Dedifferentiated amniotic fluid mesenchymal stem cell (primary cell): ENCODE measurements around the gene CCDC106.

ENCODE experiments used
- DNase-seq: peaks from one replicate; pipeline ENCODE4 v3.0.0-alpha.2; 2016; ENCODE audit errors: extremely low spot score

CCDC106 gene

GRCh38 chr19:55650602-55651230 is 2.7 kb downstream of the CCDC106 start:
- no peak for DNase-seq

GRCh38 chr19:55651236-55651635 is 3.2 kb downstream of the CCDC106 start:
- no peak for DNase-seq

DNA sequence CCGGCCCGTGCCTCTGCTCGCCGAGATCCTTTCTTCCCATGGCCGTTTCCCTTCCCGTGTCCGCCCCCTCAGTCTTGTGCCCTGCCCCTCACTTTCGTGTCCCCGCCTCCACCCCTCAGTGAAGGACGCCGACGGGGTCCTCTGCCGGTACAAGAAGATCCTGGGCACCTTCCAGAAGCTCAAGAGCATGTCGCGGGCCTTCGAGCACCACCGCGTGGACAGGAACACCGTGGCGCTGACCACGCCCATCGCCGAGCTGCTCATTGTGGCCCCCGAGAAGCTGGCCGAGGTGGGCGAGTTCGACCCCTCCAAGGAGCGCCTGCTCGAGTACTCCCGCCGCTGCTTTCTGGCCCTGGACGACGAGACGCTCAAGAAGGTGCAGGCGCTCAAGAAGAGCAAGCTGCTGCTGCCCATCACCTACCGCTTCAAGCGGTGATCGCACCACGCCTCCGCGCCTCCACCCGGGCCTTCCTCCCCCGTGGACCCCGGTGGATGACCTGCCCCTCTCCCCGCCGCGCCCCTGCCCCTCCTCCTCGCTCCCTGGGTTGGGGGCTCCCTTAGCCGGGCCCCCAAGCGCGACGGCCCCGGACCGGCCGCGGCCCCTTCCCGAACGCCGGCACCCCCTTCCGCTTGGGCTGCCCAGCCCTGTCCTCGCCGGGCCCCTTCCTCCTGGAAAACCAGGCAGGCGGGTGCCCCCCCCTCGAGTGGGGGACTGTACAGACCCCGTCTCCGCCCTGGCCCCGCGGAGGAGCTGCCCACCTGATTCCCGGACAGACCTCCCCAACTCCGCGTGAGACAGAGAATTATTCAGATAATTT is 4.5 kb downstream of the CCDC106 start:
- no peak for DNase-seq

GRCh38 chr19:55653651-55654322 is 5.8 kb downstream of the CCDC106 start:
- peak; percentile 97 for DNase-seq

- peak; percentile 100 for DNase-seq
Measured at GRCh38 chr19:55654323-55654867, 6.4 kb downstream of the CCDC106 start.

DNA sequence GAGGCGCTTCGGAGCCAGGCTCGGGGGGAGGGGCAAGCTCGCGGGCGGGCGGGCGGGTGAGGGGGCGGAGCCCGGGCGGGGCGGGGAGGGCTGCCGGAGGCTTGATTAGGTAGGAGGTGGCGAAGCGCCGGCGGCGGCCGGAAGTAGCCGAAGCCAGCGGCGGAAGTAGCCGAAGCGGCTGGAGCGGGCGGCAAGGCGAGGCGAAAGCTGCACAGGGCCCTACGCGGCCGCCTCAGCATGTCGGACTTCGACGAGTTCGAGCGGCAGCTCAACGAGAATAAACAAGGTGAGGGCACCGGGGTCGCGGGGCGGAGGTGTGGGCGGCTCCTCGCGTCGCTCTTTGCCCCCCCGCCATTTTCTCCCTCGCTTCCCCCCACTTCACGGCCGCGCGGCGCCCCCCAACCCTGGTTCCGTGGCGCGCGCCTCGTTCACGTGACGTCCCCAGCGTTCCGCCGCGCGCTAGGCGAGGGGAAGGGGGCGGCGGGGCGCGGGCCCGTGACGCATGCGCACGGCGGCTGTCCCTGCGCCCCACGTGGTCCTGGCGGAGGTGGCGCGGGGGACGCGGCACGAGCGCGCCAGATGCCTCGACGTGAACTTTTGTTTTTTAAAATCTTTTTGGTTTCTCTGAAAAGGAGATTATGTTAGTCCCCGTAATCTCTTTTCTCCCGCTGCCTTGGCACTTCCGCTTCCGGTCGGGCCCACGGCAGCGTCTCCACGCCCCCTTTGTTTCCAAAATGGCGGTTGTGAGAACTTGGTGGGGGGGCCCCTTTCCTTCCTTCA is 7.0 kb downstream of the CCDC106 start, which contains the start of gene U2AF2:
Gene U2AF2 (plus strand): TSS at position 168 of the 780 bp plus-strand sequence. CDS start 70 bp downstream, at position 238.
- DNase-seq = peak; percentile 88

DNA sequence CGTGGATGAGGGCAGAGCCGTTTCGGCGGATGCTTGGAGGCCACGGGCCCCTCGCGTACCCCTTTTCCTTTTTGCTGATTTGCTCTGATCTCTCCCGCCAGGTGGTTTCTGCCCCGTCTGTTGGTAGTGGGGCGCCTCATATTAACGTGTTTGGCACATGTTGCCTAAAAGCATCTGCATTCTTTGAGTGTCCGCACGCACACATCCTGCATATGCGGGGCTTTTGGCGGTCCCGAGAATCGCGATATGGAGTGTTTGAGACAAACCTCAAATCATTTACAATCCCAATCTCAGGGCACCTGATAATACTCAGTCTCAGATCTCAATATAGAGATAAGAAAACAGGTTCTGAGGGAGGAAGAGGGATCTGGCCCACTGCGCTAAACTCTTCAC is 7.6 kb downstream of the CCDC106 start:
- no peak for DNase-seq

DNA sequence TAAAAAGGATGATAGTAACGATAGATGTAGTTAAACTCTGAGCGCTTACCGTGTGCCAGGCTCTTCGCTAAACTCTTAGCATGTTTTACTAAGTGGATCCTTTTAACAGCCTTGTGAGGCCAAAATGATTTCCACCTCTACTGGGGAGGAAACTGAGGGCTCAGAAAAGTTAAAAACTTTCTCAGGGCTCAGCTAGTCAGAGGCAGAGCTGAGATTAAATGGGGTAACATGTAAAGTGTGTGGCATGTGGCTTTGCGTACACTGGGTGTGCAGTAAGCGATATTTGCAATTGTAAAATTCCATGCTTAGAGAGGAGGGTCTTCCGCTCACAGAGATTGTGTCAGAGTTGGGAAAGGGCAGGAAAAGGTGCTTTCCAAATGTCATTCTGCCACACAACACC is 8.5 kb downstream of the CCDC106 start:
- DNase-seq = no peak

GRCh38 chr19:55656988-55657747 is 9.2 kb downstream of the CCDC106 start:
- no peak for DNase-seq

DNA sequence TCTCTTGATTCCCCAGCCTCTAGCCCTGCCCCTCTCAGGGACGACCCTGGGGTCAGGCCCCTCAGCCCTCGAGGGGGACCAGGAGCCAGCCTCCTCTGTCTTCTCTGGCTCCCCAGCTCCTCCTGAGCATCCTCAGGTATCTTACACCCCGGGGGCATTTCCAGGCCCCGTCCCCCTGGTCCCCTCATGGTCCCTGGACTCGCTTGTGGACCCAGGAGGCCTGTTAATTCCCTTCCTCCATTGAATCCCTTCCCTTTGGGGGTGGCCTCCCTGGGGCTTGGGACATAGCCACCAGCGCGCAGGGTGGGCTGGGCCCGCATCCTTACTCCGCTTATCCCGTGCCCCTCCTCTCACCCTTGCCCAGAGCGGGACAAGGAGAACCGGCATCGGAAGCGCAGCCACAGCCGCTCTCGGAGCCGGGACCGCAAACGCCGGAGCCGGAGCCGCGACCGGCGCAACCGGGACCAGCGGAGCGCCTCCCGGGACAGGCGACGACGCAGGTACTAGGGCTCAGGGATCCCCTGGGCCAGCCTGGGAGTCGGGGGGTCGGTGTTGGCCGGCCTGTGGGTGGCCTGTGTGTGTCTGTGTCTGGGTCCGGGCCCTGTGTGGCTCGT is 10.9 kb downstream of the CCDC106 start:
- DNase-seq = no peak

GRCh38 chr19:55659822-55660221 is 11.8 kb downstream of the CCDC106 start:
- DNase-seq = no peak

GRCh38 chr19:55660404-55660803 is 12.4 kb downstream of the CCDC106 start:
- no peak for DNase-seq

- DNase-seq = no peak
Measured at GRCh38 chr19:55660991-55661390, 13.0 kb downstream of the CCDC106 start.

DNA sequence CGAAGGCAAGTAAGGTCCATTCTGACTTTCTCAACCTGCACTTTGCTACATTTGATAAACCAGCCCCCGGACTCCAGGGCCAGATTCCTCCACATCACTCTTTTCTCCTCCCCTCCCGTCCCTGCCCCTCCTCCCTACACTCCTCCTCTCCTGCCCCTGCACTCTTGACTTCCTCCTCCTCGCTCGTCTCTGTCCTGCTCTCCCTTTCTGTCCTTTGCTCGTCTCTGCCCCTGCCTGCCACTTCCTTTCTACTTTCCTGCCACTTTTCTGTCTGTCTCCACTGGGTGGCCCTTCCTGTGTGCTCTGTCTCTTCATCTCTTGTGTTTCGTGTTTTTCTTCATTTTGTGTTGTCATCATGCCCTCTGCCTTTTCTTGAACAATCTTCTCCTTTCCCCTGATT is 13.8 kb downstream of the CCDC106 start:
- no peak for DNase-seq

GRCh38 chr19:55663846-55664536 is 16.0 kb downstream of the CCDC106 start:
- DNase-seq = no peak

GRCh38 chr19:55666343-55667005 is 18.5 kb downstream of the CCDC106 start:
- no peak for DNase-seq

DNA sequence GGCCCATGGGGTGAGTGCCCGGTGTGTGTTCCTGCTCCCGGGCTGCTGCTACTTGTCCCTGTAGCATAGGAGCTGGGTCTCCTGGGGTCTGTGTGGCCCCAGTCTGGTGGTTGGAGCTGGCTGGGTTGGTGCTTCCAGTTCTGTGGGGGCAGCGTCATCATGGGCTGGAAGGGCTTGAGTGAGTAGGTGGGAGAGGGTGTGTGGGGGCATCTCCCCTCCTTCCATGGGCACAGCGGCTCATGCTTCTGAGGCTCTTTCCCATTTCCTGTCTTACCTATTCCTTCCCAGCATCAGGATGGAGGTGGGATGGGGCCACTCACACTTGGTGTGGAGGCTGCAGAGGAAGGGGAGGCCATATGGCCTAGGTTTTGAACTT is 19.0 kb downstream of the CCDC106 start:
- no peak for DNase-seq

DNA sequence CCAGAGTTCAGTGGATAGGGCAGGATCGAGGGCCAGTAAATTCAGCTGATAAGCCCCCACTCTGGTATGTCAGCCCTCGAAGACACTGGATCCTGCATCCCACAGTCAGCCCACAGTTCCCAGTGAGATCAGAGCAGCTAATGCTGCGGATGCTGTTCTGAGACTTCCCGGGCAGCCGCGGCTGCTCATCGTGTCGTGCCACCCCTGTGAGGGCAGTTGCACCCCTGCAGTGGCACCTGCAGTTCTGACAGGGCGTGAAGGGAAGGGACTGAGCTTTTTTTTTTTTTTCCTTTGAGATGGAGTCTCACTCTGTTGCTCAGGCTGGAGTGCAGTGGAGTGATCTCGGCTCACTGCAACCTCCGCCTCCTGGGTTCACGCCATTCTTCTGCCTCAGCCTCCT is 19.5 kb downstream of the CCDC106 start:
- DNase-seq = no peak

- no peak for DNase-seq
Measured at GRCh38 chr19:55667958-55668357, 19.9 kb downstream of the CCDC106 start.
